Type B pancreatic cell (in vitro differentiated cells): ENCODE results near the gene DYRK1A. TPM values are rescaled to one million over a fixed set of nuclear protein-coding genes. Genes with fewer than 3 reads are reported as not detected.

Experiments
- DNase-seq: peaks from one replicate; pipeline ENCODE4 v3.0.0; 2021; ENCODE audit warnings: mixed read lengths; ENCODE audit not compliant: unreplicated experiment; ENCODE audit errors: extremely low spot score
- H3K27ac Mint-ChIP-seq: 2 replicates; pipeline ENCODE4 v1.8.0; 2021; ENCODE audit warnings: mild to moderate bottlenecking, mixed read lengths
- H3K27me3 Mint-ChIP-seq: 2 replicates; pipeline ENCODE4 v1.8.0; 2021; ENCODE audit warnings: mixed read lengths
- H3K36me3 Mint-ChIP-seq: 2 replicates; pipeline ENCODE4 v1.8.0; 2021; ENCODE audit warnings: mixed read lengths
- H3K4me1 Mint-ChIP-seq: one replicate; pipeline ENCODE4 v1.8.0; 2021; ENCODE audit warnings: mixed read lengths; ENCODE audit not compliant: unreplicated experiment
- H3K4me3 Mint-ChIP-seq: 2 replicates; pipeline ENCODE4 v1.8.0; 2021; ENCODE audit warnings: mild to moderate bottlenecking, mixed read lengths
- H3K9me3 Mint-ChIP-seq: 2 replicates; pipeline ENCODE4 v1.8.0; 2021; ENCODE audit warnings: mixed read lengths
- total RNA-seq: library from RNA; stranded (reverse); gene quantifications from 2 replicates; pipeline ENCODE4 v1.2.1, GENCODE V29; 2021; ENCODE audit warnings: low replicate concordance
- TF ChIP-seq, protein P1 (sequence below): fragments of 200-600 bp; sonication (generic); conservative IDR thresholded peaks from 2 replicates; pipeline ENCODE4 v1.5.0; 2021; ENCODE audit warnings: antibody characterized with exemption, mild to moderate bottlenecking

DYRK1A gene
- total RNA-seq, 1 donor from 2014 or later = 70.6 TPM

DNA sequence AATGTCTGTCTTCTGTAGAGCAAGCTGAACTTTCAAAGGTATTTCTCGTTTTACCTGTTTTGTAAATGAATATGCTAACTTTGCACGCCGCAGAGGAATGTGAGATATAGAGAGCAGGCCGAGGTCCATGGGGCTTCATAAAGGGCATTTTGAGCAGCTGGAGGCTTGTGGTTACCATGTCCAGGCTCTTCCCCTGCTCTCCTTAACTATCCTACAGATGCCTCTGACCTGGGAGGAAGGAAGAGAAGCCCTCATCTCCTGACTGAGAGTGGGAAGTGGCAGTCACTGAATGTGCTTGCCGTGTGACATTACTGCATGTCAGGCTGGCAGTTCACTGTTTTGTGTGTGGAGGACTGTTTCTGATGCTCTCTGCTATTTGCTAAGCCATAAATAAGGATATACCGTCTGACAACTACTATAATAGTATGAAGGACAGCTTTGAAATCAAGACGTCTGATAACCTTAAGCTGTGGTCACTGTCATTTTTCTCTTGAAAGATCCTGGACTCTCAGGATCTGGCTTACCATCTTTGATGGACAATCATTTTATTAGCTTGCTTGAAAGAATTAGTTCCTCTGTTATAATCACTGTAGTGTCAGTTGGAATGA is 92.2 kb downstream of the DYRK1A start:
- Mint-ChIP-seq H3K9me3 (no peaks in the 10 kb centered on the region), H3K27me3 (no peaks in the 10 kb centered on the region), H3K4me1 (peaks cover 72% of the 10 kb centered on the region), H3K27ac (peak overlapping the region; percentile 91), H3K4me3 (peak overlapping the region; percentile 76), H3K36me3 (peaks cover 3% of the 10 kb centered on the region)
- TF ChIP-seq, protein P1, sequence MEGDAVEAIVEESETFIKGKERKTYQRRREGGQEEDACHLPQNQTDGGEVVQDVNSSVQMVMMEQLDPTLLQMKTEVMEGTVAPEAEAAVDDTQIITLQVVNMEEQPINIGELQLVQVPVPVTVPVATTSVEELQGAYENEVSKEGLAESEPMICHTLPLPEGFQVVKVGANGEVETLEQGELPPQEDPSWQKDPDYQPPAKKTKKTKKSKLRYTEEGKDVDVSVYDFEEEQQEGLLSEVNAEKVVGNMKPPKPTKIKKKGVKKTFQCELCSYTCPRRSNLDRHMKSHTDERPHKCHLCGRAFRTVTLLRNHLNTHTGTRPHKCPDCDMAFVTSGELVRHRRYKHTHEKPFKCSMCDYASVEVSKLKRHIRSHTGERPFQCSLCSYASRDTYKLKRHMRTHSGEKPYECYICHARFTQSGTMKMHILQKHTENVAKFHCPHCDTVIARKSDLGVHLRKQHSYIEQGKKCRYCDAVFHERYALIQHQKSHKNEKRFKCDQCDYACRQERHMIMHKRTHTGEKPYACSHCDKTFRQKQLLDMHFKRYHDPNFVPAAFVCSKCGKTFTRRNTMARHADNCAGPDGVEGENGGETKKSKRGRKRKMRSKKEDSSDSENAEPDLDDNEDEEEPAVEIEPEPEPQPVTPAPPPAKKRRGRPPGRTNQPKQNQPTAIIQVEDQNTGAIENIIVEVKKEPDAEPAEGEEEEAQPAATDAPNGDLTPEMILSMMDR = no peak
- DNase-seq = no peak

- Mint-ChIP-seq H3K36me3 (peaks cover 3% of the 10 kb centered on the region), H3K9me3 (no peaks in the 10 kb centered on the region), H3K4me1 (peaks cover 70% of the 10 kb centered on the region), H3K4me3 (no peak overlapping the region), H3K27ac (peak overlapping the region; percentile 35), H3K27me3 (no peaks in the 10 kb centered on the region)
- no peak for DNase-seq
- TF ChIP-seq, protein P1 = no peak
Observed at GRCh38 chr21:37459575-37459974, 93.0 kb downstream of the DYRK1A start.

- DNase-seq = no peak
- peaks cover 3% of the 10 kb centered on the region for H3K36me3 Mint-ChIP-seq
- TF ChIP-seq, protein P1 = peak; percentile 56
- H3K4me3 Mint-ChIP-seq = no peak overlapping the region
- H3K9me3 Mint-ChIP-seq = no peaks in the 10 kb centered on the region
- H3K27me3 Mint-ChIP-seq = no peaks in the 10 kb centered on the region
- H3K27ac Mint-ChIP-seq = peak overlapping the region; percentile 29
- H3K4me1 Mint-ChIP-seq = peaks cover 70% of the 10 kb centered on the region
Observed at GRCh38 chr21:37460196-37460595, 93.6 kb downstream of the DYRK1A start.

DNA sequence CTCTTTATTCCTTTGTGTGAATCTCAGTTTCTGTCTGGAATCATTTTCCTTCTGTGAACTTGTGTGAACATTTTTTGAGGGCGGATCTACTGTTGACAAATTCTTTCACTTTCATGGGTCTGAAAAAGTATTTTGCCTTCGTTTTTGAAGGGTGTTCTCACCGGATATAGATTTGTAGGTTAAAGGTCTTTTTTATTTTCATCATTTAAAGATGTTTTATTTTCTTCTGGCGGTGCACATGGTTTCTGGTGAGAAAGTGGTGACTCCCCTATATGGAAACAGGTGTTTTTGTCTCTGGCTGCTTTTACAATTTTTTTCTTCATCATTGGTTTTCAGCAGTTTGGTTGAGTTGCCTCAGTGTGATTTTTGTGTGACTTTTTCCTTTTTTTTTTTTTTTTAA is 94.9 kb downstream of the DYRK1A start:
- H3K4me1 Mint-ChIP-seq = peaks cover 58% of the 10 kb centered on the region
- DNase-seq = no peak
- TF ChIP-seq, protein P1 = no peak
- H3K9me3 Mint-ChIP-seq = no peaks in the 10 kb centered on the region
- no peak overlapping the region for H3K4me3 Mint-ChIP-seq
- peaks cover 3% of the 10 kb centered on the region for H3K36me3 Mint-ChIP-seq
- no peaks in the 10 kb centered on the region for H3K27me3 Mint-ChIP-seq
- H3K27ac Mint-ChIP-seq = peak overlapping the region; percentile 44

GRCh38 chr21:37462087-37462861 is 95.7 kb downstream of the DYRK1A start:
- Mint-ChIP-seq H3K9me3 (no peaks in the 10 kb centered on the region), H3K4me1 (peaks cover 55% of the 10 kb centered on the region), H3K27ac (peak overlapping the region; percentile 79), H3K4me3 (peak overlapping the region; percentile 44), H3K27me3 (no peaks in the 10 kb centered on the region), H3K36me3 (peaks cover 8% of the 10 kb centered on the region)
- TF ChIP-seq, protein P1 = no peak
- DNase-seq = no peak
